AML-193 (cell line): ENCODE measurements around the gene ABHD11.
"Not testable (repeated sequence)": the region's sequence is repeated elsewhere in the genome, so short reads cannot be mapped to it uniquely, and the experiment has no call there.

Experiments
- DNase-seq, 2 experiments: peaks; one replicate each; lab custom pipeline; 2025; lab: John Stamatoyannopoulos, UW

ABHD11 gene

GRCh38 chr7:73742753-73743641 lies 4.4 kb upstream of the ABHD11 start:
- DNase-seq: no peak

DNA sequence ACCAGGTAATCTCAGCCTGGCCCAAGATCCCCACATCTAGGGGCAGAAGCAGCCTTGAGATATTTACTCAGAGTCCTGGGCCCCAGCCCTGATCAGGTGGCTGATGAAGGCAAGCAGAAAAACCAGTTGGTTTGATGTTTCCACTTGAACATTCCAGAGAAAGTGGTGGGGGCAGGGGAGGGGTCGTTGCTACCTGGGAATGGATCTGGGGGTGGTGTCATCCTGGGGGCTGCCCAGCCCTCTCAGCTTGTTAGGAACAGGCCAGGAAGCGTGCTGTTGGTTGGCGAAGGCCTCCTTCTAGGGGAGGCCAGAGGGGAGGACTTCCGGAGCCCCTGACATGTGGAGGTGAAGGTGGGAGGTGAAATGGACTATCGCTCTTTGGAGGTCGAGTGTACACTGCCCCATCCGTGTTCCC lies 3.7 kb upstream of the ABHD11 start:
- DNase-seq: no peak

GRCh38 chr7:73741600-73741999 lies 3.0 kb upstream of the ABHD11 start:
- no peak for DNase-seq

DNA sequence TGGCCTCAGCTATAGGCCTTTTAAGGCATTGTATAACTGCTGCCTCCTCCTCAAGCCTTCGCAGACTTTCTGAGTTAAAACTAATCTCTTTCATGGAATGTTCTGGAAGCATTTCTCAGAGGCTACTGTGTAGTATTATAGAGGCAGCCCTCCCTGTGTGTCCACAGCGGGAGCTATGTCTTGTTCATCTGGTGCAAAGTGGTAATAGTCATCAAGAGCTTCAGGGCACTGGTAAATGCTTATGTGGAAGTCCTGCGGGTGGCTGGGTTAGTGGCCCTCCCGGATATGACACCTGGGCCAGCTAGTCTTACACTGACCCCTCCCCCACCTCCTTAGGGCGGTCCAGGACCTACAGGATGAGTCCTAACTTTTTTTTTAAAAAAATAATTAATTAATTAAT lies 2.2 kb upstream of the ABHD11 start:
- DNase-seq: no peak

GRCh38 chr7:73740212-73740611 lies 1.6 kb upstream of the ABHD11 start:
- DNase-seq: no peak

DNA sequence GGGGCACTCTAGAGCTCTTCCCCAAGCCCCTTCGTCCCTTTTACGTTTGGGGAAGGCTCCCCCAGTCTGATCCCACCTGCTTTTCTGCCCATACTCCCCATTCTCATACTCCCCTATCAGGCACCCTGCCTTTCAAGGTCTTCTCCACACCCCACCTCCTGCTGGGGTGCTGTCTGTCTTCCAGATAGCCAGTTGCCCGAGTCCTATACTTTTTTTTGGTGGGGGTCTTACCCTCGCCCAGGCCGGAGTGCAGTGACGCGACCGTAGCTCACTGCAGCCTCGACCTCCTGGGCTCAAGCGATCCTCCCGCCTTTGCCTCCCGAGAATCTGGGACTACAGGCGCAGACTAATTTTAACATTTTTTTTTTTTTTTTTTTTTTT lies 775 bp upstream of the ABHD11 start:
- DNase-seq: no peak

GRCh38 chr7:73738220-73738611 lies 386 bp downstream of the ABHD11 start:
- peak; percentile 25 to 33 for DNase-seq

- no peak for DNase-seq
Observed at GRCh38 chr7:73737491-73738219, 947 bp downstream of the ABHD11 start.

- DNase-seq: no peak
Observed at GRCh38 chr7:73736885-73737284, 1.7 kb downstream of the ABHD11 start.

DNA sequence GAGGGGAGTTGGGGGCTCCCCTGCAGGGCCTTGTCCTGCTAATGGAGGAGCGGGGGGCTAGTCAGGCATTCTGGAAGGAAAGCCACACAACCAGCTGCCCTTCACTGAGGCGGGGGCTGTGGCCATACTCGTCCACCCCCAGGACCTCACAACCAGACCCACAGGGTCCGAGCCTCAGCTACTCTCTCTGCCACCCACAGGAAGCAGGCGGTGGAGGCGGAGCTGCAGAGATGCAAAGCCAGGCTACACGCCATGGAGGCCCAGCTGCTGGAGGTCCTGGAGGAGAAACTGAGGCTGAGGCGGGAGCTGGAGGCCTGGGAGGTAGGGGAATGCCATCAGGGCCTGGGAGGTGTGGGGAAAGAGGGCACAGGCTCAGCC lies 3.1 kb downstream of the ABHD11 start:
- DNase-seq: no peak

DNA sequence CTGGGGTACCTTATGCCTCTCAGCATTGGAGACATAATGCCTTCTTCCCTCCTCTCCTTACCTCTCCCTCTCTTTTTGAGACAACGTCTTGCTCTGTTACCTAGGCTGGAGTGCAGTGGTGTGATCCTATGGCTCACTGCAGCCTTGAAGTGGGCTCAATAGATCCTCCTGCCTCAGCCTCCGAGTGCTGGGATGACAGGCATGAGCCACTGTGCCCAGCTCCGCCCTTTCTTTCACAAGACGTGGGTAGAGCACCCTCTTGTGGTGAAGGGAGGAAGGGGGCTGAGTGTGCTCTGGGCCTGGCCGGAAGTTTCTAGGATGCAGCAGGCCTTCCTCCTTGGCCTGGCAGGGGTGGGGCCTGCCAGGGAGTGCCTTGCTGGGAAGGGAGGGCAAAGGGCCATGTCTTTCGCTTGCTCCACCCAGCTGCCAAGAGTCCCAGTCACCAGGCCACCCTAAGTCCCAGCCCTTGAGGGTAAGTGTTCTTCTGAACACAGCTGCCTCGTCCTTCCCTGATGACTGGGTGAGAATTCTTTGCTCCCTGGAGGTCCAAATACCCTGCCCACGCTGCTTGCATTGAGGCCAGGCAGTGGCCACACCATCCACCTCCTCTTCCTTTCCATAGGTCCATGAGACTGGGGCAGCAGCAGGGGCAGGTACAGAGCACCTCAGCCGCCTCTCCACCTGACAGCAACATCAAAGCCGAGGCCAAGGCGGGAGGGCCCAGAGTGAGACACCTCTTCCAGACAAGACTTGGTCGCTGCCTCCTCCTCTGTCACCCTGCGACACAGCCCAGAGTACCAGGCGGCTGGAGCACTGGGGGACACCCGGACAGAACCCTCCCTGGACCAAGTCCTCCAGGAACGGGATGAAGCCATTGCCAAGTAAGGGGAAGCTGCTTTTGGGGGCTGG lies 3.7 kb downstream of the ABHD11 start:
- DNase-seq: peak; percentile 83 to 86

DNA sequence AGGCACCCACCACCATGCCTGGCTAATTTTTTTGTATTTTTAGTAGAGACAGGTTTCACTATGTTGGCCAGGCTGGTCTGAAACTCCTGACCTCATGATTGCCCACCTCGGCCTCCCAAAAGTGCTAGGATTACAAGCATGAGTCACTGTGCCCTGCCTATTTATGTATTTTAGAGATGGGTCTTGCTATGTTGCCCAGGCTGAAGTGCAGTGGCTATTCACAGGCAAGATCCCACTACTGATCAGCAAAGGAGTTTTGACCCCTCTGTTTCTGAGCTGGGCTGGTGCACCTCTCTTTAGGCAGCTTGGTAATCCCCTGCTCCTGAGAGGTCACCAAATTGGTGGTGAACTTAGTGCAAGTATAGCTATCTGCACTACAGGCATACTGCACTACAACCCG lies 6.2 kb downstream of the ABHD11 start:
- no peak for DNase-seq

DNA sequence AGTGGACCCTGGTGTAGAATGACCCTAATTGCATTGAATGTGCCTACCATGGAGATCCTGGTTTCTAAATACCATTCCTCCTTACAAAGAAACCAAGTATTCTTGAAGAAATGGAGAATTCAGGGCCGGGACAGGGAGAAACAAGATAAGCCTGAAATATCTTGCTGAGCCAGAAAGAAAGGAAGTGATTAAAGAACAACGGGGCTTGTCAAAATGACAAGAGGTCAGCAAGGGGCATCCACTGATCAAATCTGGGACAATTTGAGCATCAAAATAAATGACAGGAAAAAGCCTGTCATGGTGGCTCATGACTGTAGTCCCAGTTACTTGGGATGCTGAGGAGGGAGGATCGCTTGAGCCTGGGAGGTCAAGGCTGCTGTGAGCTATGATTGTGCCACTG lies 8.1 kb downstream of the ABHD11 start:
- DNase-seq: no peak

GRCh38 chr7:73728551-73728950 lies 10.1 kb downstream of the ABHD11 start:
- no peak for DNase-seq

DNA sequence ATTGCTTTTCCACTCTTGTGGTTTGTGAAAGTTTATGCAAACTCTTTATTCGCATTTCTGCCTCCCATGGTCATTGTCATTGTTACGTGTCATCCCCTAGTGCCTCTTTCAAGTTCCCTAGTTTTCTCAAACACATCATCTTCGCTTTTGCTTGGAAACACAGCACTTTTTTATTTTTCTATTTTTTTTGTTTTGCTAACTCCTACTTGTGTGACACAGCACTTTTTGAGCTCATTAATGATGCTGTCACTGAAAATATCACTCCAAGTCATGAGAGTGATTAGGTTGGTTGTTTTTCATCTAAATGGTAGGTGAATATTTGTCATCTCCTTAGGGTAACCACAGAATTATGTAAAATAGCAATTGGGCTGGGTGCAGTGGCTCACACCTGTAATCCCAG lies 10.7 kb downstream of the ABHD11 start:
- DNase-seq: no peak

DNA sequence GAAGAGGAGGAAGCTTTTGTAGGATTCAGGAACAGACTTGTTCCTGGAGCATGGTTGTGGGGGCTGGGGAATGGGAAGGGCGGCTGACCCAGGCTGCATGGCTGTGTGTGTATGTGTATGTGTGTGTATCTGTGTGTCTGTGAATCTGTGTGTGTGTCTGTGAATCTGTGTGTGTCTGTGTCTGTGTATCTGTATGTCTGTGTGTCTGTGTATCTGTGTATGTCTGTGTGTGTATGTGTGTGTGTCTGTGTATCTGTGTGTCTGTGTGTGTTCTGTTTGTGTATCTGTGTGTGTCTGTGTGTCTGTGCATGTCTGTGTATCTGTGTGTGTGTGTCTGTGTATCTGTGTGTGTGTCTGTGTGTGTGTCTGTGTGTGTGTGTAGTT lies 12.5 kb downstream of the ABHD11 start:
- DNase-seq: no peak

DNA sequence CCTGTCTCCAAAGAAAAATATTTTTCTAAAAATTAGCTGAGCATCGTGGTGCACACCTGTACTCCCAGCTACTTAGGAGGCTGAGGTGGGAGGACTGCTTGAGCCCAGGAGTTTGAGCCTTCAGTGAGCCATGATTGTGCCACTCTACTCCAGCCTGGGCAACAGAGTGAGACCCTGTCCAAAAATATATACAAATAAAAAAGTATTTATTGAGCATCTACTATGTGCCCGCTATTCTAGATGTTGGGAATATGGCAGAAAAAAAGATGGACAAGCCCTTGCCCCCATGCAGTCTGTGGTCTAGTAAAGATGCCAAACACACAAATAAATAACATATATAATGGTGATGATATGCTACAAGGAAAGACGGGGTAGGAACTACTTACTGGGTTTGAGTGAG lies 14.8 kb downstream of the ABHD11 start:
- DNase-seq: no peak

DNA sequence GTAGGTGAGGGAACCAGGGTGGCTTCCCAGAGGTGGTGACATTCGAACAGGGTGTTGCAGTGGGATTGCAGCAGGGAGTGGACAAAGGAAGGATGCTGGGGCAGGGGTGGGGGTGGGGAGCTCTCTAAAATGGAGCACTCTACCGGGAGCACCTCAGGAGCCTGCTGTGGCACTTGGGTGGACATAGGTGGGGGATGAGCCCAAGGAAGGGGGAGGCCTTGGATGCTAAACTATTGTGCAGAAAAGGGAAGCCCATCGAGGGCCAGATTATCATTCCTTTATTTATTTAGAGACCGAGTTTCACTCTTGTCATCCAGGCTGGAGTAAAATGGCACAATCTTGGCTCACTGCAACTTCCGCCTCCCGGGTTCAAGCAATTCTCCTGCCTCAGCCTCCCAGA lies 15.8 kb downstream of the ABHD11 start:
- DNase-seq: no peak

GRCh38 chr7:73722182-73722581 lies 16.4 kb downstream of the ABHD11 start:
- not testable (repeated sequence) for DNase-seq

DNA sequence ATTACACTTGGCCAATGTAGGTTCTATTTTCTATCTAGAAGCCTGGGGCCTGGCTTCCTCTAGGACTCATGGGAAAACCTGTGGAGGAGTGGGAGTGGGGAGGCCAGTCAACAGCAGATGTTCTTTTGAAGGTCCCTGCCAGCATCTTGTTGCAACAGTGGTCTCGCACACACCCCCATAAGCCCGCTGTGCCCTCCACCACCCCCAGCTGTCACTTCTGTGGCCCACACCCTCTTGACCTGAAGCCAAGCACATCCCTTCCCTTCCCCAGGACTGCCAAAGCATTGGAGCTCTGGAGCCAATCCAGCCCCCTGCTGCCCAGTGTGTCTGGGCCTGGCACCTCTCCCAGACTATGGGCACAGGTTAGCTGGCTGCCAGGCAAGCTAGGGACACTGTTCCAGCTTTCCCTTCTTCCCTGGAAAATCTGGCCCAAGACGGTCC lies 17.2 kb downstream of the ABHD11 start:
- DNase-seq: no peak

GRCh38 chr7:73720443-73720842 lies 18.2 kb downstream of the ABHD11 start:
- not testable (repeated sequence) for DNase-seq

DNA sequence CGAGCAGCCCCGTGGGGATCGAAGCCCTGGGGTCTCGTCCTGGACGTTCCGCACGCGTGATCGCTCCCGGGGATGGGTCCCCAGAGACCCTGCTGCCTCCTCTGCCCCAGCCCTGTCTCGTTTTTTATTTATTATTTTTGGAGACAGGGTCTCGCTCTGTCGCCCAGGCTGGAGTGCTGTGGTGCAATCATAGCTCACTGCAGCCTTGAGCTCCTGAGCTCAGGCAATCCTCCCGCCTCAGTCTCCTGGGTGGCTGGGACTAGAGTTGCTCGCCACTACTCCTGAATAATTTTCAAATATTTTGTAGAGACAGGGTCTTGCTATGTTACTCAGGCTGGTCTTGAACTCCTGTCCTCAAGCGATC lies 18.8 kb downstream of the ABHD11 start:
- DNase-seq: no peak
